GM12875 (cell line): ENCODE data around the gene HIVEP3.

Experiments used
- H3K4me3 ChIP-seq: one replicate; pipeline ENCODE4 v1.5.1; 2011; ENCODE audit warnings: low read depth, low read length, control low read depth
- CTCF ChIP-seq: IDR thresholded peaks from 2 replicates; pipeline ENCODE4 v1.5.1; 2011; ENCODE audit warnings: low read depth, mild to moderate bottlenecking, control low read depth, inconsistent platforms, low read length, moderate library complexity, borderline replicate concordance; ENCODE audit not compliant: insufficient read depth

The HIVEP3 gene

DNA sequence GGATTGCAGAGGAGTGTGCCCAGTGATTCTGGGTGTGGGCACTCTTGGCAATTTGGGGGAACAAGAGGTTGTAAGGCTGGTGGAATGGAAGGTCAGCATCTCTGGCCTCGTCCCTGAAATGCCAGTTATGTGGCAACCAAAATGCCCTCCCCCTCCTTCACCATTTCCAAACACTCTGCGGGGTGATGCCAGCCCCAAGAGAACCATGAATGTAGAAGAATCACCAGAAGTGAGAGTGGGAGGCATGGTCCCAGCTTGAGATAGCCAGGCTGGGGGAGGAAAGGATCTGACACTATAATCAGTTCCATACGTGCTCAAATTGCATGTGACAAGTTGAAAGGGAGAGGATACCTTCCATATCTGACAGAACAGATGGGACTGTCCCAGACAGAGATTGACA lies 345.5 kb downstream of the HIVEP3 start:
- TF ChIP-seq CTCF: no peak
- no peak overlapping the region for H3K4me3 ChIP-seq

DNA sequence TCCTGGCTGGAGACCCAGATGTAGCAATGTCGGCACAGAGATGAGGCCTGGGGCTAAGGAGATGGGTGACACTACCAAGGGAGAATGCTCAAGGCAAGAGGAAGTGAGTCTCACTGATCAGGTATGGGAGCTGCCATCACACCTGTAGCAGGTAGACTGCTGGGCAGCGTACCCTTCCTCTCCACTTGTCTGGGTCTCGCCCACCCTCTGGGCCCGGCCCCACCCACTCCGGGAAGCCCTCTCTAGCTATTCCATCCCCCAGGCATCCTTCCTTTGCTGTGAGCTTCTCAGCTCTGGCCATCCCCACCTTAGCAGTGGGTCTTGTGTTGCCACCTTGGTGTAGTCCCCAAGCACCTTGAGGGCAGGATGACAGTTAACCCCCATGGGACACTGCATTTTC lies 346.5 kb downstream of the HIVEP3 start:
- no peak overlapping the region for H3K4me3 ChIP-seq
- TF ChIP-seq CTCF: no peak

DNA sequence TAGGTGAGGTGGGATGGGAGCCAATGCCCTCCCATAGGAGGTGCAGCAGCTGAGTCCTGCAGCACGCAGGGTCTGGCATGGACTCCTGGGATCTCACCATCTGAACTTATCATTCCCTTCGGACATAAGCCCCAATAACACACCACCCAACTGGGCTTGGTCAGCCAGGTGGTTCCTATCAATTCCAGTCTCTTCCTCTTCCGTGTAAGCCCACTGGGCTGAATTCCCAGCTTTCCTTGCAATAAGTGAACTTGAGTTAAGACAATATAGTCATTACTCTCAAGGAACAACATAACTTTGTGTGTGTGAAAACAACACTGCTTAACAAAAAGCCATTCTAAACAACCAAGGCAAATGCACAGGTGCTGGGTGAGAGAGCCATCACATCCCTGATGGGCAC lies 347.7 kb downstream of the HIVEP3 start:
- TF ChIP-seq CTCF: no peak

GRCh38 chr1:41568204-41568603 lies 350.5 kb downstream of the HIVEP3 start:
- no peak for TF ChIP-seq CTCF
- H3K4me3 ChIP-seq: no peak overlapping the region

More for the DNA sequence above, 347.7 kb downstream of the HIVEP3 start:
- H3K4me3 ChIP-seq: no peak overlapping the region

- no peak overlapping the region for H3K4me3 ChIP-seq
- no peak for TF ChIP-seq CTCF
Measured at GRCh38 chr1:41566969-41567368, 351.8 kb downstream of the HIVEP3 start.

DNA sequence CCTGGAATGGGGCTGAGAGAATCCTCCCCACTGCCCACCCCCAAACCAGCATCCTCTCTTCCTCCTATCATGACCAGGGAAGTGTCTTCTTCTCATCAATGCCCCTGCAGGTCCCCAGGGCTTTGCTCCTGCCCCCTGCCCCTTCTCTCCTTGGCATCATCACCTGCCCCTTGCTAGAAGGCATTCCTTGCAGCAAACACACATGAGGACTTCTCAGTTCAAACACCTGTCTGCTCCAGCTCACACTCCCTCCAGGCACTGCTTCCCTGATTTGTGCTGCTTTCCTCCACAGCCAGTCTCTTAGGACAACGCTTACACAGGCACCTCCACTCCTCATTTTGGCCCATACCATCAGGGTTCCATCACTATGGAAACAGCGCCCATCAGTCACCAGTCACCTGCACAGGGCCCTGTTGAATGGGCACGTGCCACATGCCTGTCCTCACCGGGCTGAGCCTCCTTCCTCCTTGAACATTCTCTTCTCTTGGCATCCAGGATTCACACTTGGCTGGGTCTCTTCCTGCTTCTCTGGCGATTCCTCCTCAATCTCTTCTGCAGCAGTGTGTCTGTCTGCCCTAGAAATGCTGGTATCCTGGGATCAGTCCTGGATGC lies 352.3 kb downstream of the HIVEP3 start:
- no peak for TF ChIP-seq CTCF
- H3K4me3 ChIP-seq: no peak overlapping the region

DNA sequence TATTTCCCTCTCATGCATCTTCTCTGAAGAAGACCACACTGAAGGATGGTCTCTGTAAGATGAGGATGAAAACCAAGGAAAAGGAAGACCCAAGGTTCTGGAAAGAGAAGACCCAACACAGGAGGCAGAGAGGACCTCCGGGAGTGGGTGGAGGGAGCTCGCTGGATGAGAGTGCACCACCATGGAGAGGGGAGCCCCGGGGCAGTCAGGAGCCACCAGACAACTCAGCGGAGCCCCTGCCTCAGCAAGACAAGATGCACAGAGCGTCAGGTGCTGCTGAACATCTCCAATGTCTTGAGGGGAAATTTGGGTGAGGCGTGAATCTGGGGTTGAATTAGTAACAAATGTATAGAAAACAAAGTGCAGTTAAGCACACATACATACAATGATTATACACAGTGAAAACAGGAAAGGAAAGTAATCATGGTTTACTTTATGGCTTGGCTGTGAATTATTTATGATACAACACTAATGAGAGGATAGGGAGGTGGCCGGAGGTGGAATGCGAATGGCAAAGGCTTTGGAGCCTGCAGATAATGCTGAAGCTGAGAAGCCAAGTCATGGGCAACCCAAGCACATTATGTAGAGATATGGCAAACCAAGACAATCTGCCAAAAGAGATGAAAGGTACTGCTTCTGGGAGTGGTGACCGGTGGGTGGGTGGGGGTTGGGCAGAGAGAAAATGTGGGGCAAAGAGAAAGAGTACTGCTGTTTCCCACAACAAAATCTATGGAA lies 353.8 kb downstream of the HIVEP3 start:
- H3K4me3 ChIP-seq: no peak overlapping the region
- no peak for TF ChIP-seq CTCF
